GM19438 (cell line): ENCODE results near the gene SEMA6C.
"Not testable (repeated sequence)": the region's sequence is repeated elsewhere in the genome, so short reads cannot be mapped to it uniquely, and the experiment has no call there.

Experiments used
- ATAC-seq: cut with Tn5 transposase; IDR thresholded peaks from one replicate; pipeline ENCODE4 v1.9.1; 2021; ENCODE audit warnings: low read depth; ENCODE audit not compliant: unreplicated experiment

Gene SEMA6C, protein sequence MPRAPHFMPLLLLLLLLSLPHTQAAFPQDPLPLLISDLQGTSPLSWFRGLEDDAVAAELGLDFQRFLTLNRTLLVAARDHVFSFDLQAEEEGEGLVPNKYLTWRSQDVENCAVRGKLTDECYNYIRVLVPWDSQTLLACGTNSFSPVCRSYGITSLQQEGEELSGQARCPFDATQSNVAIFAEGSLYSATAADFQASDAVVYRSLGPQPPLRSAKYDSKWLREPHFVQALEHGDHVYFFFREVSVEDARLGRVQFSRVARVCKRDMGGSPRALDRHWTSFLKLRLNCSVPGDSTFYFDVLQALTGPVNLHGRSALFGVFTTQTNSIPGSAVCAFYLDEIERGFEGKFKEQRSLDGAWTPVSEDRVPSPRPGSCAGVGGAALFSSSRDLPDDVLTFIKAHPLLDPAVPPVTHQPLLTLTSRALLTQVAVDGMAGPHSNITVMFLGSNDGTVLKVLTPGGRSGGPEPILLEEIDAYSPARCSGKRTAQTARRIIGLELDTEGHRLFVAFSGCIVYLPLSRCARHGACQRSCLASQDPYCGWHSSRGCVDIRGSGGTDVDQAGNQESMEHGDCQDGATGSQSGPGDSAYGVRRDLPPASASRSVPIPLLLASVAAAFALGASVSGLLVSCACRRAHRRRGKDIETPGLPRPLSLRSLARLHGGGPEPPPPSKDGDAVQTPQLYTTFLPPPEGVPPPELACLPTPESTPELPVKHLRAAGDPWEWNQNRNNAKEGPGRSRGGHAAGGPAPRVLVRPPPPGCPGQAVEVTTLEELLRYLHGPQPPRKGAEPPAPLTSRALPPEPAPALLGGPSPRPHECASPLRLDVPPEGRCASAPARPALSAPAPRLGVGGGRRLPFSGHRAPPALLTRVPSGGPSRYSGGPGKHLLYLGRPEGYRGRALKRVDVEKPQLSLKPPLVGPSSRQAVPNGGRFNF

DNA sequence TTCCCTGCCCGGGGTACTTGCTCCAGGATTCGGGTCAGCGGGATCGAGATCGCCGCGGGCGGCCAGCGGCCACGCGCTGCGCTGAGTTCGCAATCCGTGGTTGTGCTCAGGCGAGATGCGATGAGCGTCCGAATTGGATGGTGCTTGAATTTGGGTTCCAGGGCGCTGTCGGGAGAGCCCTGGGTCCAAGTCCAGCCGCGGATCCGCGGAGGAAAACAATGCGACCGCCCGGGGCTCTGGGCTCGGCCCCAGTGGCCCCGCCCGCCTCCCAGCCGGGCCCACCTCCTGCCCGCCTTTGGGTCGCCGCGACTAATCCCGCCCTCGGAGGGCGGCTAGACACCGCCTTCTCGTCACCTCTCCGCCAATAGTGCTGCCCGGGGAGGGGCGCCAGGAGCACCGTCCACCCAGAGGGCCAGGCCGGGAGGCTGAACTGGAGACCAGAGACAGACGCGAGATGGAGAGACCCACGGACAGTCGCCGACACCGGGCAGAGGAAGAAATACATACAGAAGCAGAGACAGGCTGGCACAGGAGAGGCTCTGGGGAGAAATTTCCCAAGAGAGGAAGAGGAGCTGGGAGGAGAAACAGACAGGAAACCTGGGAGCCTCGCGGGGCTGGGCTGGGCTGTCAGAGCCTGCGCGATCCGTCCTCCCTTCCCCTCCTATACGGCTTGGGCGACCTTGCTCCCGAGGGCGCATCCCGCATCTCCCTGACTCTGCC is at the start of gene SEMA6C:
TSS of gene SEMA6C (minus strand) at position 220 of the 720 bp plus-strand sequence. CDS start 4,010 bp downstream, outside the sequence.
- peak; percentile 99 for ATAC-seq

DNA sequence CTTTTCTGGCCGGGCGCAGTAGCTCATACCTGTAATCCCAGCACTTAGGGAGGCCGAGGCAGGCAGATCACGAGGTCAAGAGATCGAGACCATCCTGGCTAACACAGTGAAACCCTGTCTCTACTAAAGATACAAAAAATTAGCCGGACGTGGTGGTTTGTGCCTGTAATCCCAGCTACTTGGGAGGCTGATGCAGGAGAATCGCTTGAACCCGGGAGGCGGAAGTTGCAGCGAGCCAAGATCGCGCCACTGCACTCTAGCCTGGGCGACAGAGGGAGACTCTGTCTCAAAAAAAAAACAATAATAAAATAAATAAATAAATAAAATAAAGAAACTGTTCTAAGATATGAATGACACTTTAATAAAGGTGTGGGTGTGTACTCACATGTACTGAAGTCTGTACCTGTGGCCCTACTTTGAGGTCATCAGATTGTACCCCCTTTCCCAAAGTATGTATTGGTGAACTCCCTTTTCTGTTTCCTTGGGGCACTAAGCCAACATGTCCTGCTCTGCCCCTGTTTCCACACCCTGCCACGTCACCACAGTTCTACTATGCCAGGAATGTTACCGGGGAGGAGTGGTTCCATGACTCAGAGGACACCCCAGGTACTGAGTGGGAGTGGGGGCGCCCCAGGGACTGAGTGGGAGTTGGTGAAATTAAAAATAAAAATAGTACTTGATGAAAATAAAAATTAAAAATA is 48.6 kb upstream of the SEMA6C start:
- not testable (repeated sequence) for ATAC-seq

DNA sequence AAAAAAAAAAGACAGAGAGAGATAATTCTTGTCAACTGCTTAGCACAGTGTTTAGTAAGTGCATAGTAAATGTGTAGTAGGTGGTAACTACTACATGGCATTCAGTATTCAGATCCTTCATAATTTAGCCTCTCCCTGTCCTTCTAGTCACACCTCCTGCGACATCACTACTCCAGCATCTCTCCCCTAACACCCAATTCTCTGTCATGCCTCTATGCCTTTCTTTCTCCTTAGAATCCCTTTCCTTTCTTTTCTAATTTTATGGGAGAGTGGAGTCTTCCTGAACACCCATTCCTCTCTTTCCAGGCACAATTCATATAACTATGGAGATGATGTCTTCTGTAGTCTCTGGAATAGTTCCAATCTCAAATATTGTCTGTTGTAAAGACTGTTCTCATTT is 47.4 kb upstream of the SEMA6C start:
- ATAC-seq = no peak

DNA sequence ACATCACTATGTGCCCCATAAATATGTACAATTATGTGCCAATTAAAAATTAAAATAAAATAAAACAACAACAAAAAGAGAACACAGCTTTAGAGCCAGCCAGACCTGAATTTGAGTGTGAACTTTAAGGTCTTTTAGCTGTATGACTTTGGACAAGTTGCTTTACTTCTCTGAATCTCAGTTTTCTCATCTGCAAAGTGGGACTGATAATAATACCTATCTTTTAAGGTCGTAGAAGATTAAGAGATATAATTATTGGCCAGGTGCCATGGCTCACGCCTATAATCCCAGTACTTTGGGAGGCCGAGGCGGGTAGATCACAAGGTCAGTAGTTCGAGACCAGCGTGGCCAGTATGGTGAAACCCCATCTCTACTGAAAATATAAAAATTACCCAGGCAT is 46.9 kb upstream of the SEMA6C start:
- no peak for ATAC-seq

DNA sequence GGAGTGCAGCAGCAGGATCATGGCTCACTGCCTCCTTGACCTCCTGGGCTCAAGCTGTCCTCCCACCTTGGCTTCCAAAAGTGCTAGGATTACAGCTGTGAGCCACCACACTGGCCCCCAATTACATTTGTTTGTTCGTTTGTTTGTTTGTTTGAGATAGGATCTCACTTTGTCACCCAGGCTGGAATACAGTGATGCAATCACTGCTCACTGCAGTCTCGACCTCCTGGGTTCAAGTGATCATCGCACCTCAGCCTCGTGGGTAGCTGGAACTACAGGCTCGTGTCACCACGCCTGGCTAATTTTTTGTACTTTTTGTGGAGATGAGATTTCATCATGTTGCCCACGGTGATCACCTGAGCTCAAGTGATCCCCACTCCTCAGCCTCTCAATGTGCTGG is 45.6 kb upstream of the SEMA6C start:
- no peak for ATAC-seq

DNA sequence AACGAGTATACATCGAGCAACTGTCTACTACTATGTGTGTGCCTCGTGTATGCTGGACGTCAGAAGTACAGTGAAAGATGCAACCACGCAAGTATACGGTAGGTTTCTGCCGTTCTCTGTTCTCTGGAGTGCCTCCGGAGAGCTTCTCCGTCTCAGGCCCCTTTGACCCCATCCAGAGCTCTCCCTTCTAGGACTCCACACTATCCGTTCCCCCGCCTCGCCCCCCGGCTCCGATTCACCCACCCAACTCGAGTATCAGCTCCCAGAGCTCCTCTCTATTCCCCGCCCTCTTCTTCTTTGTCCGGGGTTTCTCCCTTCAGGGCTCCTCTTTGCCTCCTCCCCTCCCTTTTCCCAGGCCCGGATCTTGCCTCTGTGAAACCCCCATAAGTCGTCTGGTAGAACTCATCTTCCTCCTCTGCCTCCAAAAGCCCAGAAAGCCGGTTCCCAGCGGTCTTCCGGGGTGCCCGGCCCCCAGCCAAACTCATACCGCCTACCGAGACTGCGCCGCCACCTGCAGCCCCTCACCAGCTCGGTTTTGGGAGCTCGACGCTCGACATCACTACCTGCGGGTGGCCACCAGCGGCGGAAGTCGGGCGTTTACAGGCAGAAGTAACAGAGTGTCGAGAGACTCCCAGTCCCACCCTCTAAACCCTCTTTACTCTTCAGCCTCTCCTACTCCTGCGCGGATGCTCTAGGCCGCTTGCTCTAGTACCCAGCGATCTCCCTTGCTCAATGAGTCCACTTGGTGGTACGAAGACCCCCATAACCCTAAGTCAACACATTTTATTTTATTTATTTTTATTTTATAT is 43.4 kb upstream of the SEMA6C start, which contains the start of gene VPS72:
TSS of gene VPS72 (minus strand) at position 561 of the 809 bp plus-strand sequence. CDS start at position 485, 76 bp downstream.
- peak; percentile 88 for ATAC-seq

DNA sequence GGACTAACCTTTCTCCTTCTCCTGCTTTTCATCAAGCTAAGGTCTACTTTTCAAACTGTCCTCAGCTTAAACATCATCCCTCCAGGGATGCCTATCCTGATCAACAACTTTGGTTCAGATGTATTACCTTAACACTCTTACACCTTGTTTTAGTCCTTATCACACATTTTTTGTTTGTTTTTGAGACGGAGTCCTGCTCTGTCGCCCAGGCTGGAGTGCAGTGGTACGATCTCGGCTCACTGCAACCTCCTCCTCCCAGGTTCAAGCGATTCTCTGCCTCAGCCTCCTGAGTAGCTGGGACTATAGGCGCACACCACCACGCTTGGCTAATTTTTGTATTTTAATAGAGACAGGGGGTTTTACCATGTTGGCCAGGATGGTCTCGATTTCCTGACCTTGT is 42.2 kb upstream of the SEMA6C start:
- ATAC-seq = not testable (repeated sequence)

DNA sequence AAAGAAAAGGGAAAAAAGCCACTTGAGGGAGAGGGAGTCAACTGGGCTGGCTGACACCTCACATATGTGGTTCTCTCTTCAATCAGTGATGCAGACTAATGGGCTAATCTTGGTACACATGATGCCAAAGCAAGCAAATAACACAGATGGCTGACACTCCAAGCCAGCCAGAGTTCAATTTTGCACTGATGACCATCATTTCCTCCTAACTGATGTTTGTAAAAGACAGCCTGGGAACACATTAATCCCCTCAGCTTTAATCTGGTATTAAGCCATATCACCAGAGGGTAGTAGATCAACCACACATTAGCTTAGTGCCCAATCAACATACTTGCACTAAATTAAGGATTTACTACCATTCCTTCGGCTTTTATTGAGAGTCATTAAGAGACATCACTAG is 40.8 kb upstream of the SEMA6C start:
- ATAC-seq = no peak

DNA sequence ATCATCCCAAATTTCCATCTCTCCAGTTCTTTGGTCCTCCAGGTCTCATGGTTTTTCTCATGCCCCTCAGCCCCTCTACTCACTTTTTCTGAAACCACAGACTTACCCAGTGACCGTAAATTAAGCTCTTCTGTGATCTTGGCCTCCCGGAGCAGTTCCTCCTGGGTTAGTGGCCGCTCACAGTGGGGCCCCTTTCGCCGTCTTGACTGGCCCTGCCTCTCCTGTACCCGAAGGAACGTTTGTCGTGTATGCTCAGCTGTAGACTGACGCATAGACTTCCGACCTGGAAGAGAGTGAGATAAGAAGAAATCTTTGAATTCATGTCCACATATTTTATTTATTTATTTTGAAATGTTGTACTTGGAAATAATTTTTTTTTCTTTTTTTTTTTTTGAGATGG is 37.8 kb upstream of the SEMA6C start:
- ATAC-seq = no peak

DNA sequence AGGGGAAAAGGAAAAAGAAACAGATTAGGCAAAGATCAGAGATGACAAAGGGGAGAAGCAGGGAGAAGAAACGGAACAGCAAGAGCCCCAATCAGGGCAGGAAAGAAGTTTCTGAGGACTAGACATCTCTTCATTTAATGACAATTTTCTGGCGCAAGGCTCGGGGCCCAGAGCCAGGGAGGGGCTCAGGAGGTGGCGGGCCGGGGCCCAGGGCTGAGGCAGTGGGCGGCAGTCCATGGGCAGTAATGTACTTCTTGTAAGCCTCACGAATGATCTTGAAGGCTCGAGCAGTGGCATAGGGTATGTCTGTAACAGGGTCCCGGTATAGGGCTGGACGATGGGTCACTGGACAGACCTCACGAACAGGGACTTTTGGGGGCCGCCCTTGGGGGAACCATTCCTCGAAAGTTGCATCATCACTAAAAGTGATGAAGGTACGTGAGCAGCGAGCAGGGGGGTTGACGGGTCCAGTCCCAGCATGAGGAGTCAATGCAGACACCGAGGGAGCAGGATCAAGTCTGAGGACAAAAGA is 30.1 kb upstream of the SEMA6C start:
- no peak for ATAC-seq

DNA sequence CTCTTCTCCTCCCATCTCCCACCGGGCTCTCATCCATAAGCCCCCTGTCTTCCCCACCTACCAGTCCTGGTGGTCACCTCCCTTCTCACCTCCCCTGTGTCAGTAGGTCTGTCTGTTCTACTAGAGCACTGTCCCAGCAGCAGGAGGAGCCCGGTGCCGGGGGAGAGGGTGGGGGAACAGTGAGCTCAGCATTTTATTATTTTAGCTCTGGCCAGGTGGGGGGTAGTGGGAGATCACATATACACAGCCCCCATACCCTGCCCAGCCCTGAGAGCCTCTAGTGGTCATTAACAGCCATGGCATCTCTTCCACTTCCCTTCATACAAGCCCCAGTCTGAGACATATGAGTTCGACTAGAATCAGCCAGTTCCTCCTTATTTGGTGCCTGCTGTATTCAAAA is 29.4 kb upstream of the SEMA6C start, which contains the start of gene TMOD4:
TSS of gene TMOD4 (minus strand) at position 119 of the 400 bp plus-strand sequence. CDS start 1,106 bp downstream, outside the sequence.
- no peak for ATAC-seq

DNA sequence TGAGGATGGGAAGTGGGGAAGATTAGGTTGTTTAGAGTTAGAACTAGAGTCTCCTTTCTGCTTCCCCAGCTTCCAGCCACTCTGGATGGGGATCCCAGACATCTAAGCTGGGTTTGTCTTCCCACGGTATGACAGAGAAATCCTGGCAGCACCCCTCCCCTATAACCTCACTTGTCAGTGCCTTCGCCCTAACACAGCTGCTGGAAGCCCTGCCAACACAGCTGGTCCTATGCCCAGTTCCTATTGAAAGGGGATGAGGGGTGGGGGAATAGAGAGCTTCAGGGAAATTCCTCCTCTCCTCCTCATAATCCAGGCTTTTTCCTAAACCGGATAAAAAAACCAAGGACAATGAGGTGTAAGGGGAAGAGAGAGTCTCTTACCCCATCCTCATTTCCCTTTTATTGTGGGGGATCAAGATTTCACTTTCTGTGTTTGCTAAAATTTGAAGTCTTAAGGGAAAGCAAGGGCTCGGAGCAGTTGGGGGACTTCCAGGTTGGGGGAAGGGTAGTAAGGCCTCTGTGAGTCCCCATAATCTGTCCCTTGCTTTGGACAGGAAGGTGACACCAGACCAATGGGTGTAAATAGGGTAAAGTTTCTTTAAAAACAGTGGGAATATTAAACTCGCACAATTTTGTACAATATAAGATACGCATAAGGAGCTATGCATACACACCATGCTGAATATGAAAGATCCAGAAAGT is 28.8 kb upstream of the SEMA6C start:
- no peak for ATAC-seq

DNA sequence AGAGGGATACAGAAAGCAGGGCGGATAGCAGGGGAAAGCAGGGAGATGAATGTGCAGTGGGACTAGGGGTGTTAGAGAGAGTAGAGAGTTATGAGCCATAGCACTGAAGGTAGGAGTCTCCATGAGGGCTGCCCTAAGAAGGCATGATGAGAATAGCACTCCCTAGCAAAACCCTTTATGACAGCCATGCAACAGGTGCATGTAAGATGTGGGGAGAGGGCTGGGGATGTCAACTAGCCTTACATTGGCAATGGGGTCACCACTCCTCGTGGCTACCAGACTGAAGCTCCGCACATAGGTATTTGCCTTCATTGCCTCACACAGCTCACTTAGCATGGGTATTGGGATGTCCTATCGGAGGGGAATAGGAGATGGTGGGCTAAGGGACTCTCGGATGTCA is 24.8 kb upstream of the SEMA6C start:
- ATAC-seq = no peak

DNA sequence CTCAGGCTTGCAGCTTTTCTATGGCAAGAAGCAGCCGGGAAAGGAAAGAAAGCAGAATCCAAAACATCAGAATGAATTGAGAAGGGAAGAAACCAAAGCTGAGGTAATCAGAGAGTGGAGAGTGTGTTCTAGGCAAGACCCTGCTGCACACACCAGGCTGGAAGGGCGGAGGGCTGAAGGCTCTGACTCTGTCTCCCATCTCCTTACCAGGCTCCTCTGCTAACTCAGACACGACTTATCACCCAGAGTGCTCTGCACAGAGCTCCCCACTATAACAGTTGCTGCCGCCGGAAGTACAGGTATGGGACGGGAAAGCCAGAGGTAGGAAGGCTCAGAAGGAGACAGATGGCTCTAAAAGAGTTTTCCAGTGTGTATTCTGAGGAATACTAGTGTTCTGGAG is 20.7 kb upstream of the SEMA6C start:
- ATAC-seq = no peak

DNA sequence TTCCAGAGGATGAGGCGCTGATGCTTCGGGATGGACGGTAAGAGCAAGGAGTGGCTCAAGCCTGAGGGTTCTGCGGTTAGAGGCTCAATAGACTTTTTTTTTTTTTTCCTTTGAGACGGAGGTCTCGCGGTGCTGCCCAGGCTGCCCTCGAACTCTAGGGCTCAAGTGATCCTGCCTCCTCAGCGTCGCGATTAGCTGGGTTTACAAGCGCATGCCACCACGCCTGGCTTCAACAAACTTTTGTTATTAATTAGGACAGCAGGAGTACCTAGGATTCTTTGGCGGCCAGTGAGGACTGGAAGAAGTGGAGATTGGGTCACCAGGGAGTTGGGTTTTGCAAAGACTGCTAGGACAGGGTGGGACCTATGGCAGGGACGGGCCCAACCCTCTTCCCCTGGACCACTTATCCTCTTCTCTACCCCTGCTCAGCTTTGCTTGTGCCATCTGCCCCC is 20.1 kb upstream of the SEMA6C start:
- ATAC-seq = no peak

DNA sequence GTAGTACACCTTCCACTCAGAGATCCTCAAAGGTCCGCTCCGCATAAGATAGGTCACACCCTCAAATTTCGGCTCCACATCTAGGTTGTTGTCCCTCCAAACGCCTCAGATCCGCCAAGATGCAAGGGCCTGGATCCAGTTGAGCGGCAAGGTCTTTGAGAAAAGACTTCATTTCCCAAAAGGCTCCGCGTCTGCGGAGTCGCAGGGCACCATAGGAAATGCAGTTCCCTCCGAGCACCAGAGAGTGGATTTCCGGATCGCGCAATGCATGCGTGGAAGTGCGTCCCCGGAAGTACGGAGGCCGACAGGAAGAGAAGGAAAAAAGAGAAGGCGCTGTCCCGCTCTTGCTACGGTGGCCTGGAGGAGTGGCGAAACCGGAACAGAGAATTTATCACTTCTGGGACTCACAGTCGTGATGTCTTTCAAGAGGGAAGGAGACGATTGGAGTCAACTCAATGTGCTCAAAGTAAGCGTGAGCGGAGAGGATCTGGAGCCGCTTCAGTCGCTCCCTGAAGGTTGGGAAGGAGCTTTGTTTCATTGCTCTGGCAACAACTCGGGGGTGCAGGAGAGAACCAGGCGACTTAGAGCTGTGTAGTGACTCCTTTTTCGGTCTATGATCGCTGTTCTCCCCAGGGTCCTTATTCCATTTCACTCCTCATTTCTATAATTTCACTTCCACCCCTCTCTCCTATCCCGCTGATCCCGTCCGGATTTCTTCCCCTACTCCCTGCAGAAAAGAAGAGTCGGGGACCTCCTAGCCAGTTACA is 19.5 kb upstream of the SEMA6C start, which contains the start of the genes LYSMD1 and SCNM1:
TSS of gene LYSMD1 (minus strand) at position 165 of the 767 bp plus-strand sequence. CDS start 644 bp downstream, outside the sequence.
TSS of gene SCNM1 (plus strand) at position 407 of the 767 bp plus-strand sequence. CDS start at position 416, 9 bp downstream.
- ATAC-seq = peak; percentile 91

DNA sequence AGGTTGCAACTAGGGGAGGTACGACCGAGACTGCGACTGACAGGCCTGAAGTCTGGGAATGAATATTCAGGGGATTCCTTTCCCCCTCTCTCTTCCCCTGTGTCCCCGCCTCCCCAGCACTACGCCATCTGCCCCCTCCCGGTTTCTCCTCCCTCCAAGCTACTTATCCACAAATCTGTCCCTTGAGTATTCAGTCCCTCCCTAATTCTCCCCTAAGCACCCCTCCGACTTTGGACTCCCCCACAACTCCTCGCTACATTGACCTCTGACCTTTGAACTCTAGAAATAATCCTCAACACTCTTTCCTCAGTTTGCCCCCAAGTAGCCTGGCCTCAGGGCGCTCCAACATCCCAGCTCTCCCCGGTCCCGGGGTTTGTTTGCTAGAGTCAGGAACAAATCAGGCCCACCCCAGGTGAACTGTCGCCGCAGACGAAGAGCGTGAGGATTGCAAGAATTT is 18.9 kb upstream of the SEMA6C start:
- ATAC-seq = peak; percentile 16
